RCC 7860 (cell line): ENCODE results near the gene DNHD1.
A peak's percentile ranks its signal among the peaks of the same experiment; 100 is the strongest.

Source experiments
- DNase-seq: peaks from one replicate; pipeline ENCODE4 v3.0.0-alpha.2; 2015; ENCODE audit warnings: low spot score
- FAIRE-seq: peaks from 2 replicates; lab custom pipeline; 2012; peaks lifted over from hg19 to GRCh38; lab: Jason Lieb, UNC

Gene DNHD1

GRCh38 chr11:6531267-6531752 is 34.2 kb downstream of the DNHD1 start:
- peak; percentile 34 for FAIRE-seq
- peak; percentile 27 for DNase-seq

- FAIRE-seq, result no peak
Measured at GRCh38 chr11:6538456-6538855, 41.4 kb downstream of the DNHD1 start.

GRCh38 chr11:6538945-6539344 is 41.9 kb downstream of the DNHD1 start:
- DNase-seq (no peak), FAIRE-seq (no peak)

More at GRCh38 chr11:6538456-6538855, 41.4 kb downstream of the DNHD1 start:
- DNase-seq, result no peak

- FAIRE-seq (no peak), DNase-seq (no peak)
Measured at GRCh38 chr11:6539748-6540268, 42.7 kb downstream of the DNHD1 start.

GRCh38 chr11:6541356-6541755 is 44.3 kb downstream of the DNHD1 start:
- no peak for FAIRE-seq
- no peak for DNase-seq

GRCh38 chr11:6542727-6543126 is 45.6 kb downstream of the DNHD1 start:
- no peak for FAIRE-seq
- no peak for DNase-seq

- DNase-seq (no peak), FAIRE-seq (no peak)
Measured at GRCh38 chr11:6544921-6545850, 48.1 kb downstream of the DNHD1 start.

GRCh38 chr11:6545917-6546605 is 49.0 kb downstream of the DNHD1 start:
- DNase-seq (no peak), FAIRE-seq (no peak)

GRCh38 chr11:6546735-6547134 is 49.7 kb downstream of the DNHD1 start:
- DNase-seq, result no peak
- FAIRE-seq, result no peak

GRCh38 chr11:6547177-6547576 is 50.1 kb downstream of the DNHD1 start:
- DNase-seq (no peak), FAIRE-seq (no peak)

- DNase-seq, result no peak
- FAIRE-seq, result no peak
Measured at GRCh38 chr11:6548121-6548520, 51.0 kb downstream of the DNHD1 start.

GRCh38 chr11:6548641-6549040 is 51.6 kb downstream of the DNHD1 start:
- FAIRE-seq (no peak), DNase-seq (no peak)

- FAIRE-seq (no peak), DNase-seq (no peak)
Measured at GRCh38 chr11:6553634-6554033, 56.6 kb downstream of the DNHD1 start.

GRCh38 chr11:6554828-6555706 is 58.0 kb downstream of the DNHD1 start:
- no peak for FAIRE-seq
- DNase-seq, result no peak

GRCh38 chr11:6556139-6556949 is 59.3 kb downstream of the DNHD1 start:
- no peak for DNase-seq
- FAIRE-seq, result no peak

- DNase-seq, result no peak
- FAIRE-seq, result no peak
Measured at GRCh38 chr11:6557063-6557462, 60.0 kb downstream of the DNHD1 start.

GRCh38 chr11:6557761-6558674 is 60.9 kb downstream of the DNHD1 start:
- DNase-seq, result no peak
- FAIRE-seq, result no peak

GRCh38 chr11:6559369-6559768 is 62.3 kb downstream of the DNHD1 start:
- no peak for DNase-seq
- no peak for FAIRE-seq

GRCh38 chr11:6561288-6561687 is 64.2 kb downstream of the DNHD1 start:
- no peak for DNase-seq
- no peak for FAIRE-seq
